GM12878 (cell line): ENCODE data around the gene L3MBTL1.

Experiments
- HDGF ChIP-seq: fragments of 450-650 bp; IDR thresholded peaks from 2 replicates; pipeline ENCODE4 v1.6.1; 2016; ENCODE audit warnings: antibody characterized with exemption
- JUND ChIP-seq: IDR thresholded peaks from 2 replicates; pipeline ENCODE4 v1.6.1; 2012; ENCODE audit warnings: low read depth, mild to moderate bottlenecking, low read length, improper control_type of control experiment, moderate library complexity
- NR2C2 ChIP-seq: IDR thresholded peaks from 2 replicates; pipeline ENCODE4 v1.6.1; 2011; ENCODE audit warnings: borderline replicate concordance, low read depth; ENCODE audit not compliant: control insufficient read depth, insufficient read length
- POLR2A ChIP-seq: IDR thresholded peaks from 2 replicates; pipeline ENCODE4 v1.6.1; 2011; ENCODE audit warnings: low read depth, mild to moderate bottlenecking, low read length
- POLR2AphosphoS2 ChIP-seq: IDR thresholded peaks from 2 replicates; pipeline ENCODE4 v1.6.1; 2011; ENCODE audit warnings: low read depth, mild to moderate bottlenecking, low read length, improper control_type of control experiment, moderate library complexity
- TF ChIP-seq, protein P1 (sequence below): IDR thresholded peaks from 2 replicates; pipeline ENCODE4 v1.6.1; 2011; ENCODE audit warnings: borderline replicate concordance, low read depth, mild to moderate bottlenecking, moderate library complexity, mixed read lengths, low read length; ENCODE audit not compliant: insufficient read depth; ENCODE audit errors: extremely low read length
- TF ChIP-seq, protein P2 (sequence below), 3 experiments: IDR thresholded peaks in 2 of 3; conservative IDR thresholded peaks in 1 of 3; 2 replicates each; pipeline ENCODE4 v1.5.1; 2011; ENCODE audit warnings: low read depth in 3 of 3, low read length in 3 of 3, mild to moderate bottlenecking in 3 of 3, control low read depth in 2 of 3, moderate library complexity in 2 of 3, inconsistent platforms in 1 of 3, mixed read lengths in 1 of 3; ENCODE audit not compliant: control insufficient read depth in 2 of 3, insufficient read depth in 1 of 3; ENCODE audit errors: extremely low read depth in 1 of 3
- TF ChIP-seq, protein P3 (sequence below): fragments of 450-650 bp; IDR thresholded peaks from 2 replicates; pipeline ENCODE4 v1.6.1; 2017; ENCODE audit warnings: antibody characterized with exemption, mild to moderate bottlenecking, moderate library complexity

DNA sequence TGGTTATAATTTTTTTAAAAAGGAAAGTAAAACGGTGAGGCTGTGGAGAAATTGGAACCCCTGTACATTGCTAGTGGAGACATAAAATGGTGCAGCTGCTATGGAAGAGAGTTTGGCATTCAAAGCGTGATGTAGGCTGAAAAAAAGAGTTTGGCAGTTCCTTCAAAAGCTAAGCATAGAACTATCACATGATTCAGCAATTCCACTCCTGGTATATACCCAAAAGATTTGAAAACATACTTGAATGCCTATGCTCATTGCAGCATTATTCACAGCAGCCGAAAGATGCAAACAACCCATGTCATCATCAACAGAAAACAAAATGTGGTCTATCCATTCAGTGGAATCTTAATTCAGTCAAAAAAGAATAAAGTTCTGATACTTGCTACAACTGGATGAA is 46.9 kb downstream of the L3MBTL1 start:
- TF ChIP-seq JUND (no peak), POLR2A (no peak), POLR2AphosphoS2 (no peak), HDGF (no peak), NR2C2 (no peak)
- TF ChIP-seq, protein P1, sequence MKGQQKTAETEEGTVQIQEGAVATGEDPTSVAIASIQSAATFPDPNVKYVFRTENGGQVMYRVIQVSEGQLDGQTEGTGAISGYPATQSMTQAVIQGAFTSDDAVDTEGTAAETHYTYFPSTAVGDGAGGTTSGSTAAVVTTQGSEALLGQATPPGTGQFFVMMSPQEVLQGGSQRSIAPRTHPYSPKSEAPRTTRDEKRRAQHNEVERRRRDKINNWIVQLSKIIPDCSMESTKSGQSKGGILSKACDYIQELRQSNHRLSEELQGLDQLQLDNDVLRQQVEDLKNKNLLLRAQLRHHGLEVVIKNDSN: no peak
- TF ChIP-seq, protein P2, sequence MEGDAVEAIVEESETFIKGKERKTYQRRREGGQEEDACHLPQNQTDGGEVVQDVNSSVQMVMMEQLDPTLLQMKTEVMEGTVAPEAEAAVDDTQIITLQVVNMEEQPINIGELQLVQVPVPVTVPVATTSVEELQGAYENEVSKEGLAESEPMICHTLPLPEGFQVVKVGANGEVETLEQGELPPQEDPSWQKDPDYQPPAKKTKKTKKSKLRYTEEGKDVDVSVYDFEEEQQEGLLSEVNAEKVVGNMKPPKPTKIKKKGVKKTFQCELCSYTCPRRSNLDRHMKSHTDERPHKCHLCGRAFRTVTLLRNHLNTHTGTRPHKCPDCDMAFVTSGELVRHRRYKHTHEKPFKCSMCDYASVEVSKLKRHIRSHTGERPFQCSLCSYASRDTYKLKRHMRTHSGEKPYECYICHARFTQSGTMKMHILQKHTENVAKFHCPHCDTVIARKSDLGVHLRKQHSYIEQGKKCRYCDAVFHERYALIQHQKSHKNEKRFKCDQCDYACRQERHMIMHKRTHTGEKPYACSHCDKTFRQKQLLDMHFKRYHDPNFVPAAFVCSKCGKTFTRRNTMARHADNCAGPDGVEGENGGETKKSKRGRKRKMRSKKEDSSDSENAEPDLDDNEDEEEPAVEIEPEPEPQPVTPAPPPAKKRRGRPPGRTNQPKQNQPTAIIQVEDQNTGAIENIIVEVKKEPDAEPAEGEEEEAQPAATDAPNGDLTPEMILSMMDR (IDR thresholded peaks at IDR 0.05 in 2 of 3, conservative IDR thresholded peaks at IDR 0.05 in 1 of 3; ENCODE audit: control insufficient read depth in 2 of 3, extremely low read depth in 1 of 3, insufficient read depth in 1 of 3, low read depth in 3 of 3, low read length in 3 of 3): no peak
- TF ChIP-seq, protein P3, sequence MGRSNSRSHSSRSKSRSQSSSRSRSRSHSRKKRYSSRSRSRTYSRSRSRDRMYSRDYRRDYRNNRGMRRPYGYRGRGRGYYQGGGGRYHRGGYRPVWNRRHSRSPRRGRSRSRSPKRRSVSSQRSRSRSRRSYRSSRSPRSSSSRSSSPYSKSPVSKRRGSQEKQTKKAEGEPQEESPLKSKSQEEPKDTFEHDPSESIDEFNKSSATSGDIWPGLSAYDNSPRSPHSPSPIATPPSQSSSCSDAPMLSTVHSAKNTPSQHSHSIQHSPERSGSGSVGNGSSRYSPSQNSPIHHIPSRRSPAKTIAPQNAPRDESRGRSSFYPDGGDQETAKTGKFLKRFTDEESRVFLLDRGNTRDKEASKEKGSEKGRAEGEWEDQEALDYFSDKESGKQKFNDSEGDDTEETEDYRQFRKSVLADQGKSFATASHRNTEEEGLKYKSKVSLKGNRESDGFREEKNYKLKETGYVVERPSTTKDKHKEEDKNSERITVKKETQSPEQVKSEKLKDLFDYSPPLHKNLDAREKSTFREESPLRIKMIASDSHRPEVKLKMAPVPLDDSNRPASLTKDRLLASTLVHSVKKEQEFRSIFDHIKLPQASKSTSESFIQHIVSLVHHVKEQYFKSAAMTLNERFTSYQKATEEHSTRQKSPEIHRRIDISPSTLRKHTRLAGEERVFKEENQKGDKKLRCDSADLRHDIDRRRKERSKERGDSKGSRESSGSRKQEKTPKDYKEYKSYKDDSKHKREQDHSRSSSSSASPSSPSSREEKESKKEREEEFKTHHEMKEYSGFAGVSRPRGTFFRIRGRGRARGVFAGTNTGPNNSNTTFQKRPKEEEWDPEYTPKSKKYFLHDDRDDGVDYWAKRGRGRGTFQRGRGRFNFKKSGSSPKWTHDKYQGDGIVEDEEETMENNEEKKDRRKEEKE: no peak
